G401 (cell line): Measurements from ENCODE around the gene PLEKHN1. TPM values are rescaled to one million over a fixed set of nuclear protein-coding genes. Genes with fewer than 3 reads are reported as not detected.
"Not testable (repeated sequence)": the region's sequence is repeated elsewhere in the genome, so short reads cannot be mapped to it uniquely, and the experiment has no call there.

Source experiments
- DNase-seq: peaks from one replicate; pipeline ENCODE4 v3.0.0-alpha.2; 2015; ENCODE audit warnings: low spot score
- in situ Hi-C: cut with HindIII; loops from 2 replicates; pipeline ENCODE4 v1.10.0; 2016; ENCODE audit warnings: low sequenced_read_pairs, mixed read lengths
- total RNA-seq: library from RNA; depleted of rRNA; stranded (reverse); fragments of >200 nt; shearing (Covaris generic); gene quantifications from 2 replicates; pipeline ENCODE4 v1.2.3, GENCODE V29; 2014

PLEKHN1 gene
- total RNA-seq, 1 experiment from 2014 or later = 5.5 TPM

GRCh38 chr1:971751-972506 is 5.6 kb downstream of the PLEKHN1 start:
- in situ Hi-C loops = no loop called here

GRCh38 chr1:972726-973458 is 6.6 kb downstream of the PLEKHN1 start:
- in situ Hi-C loops = no loop called here
- no peak for DNase-seq

More at GRCh38 chr1:971751-972506, 5.6 kb downstream of the PLEKHN1 start:
- DNase-seq = no peak

GRCh38 chr1:973459-974292 is 7.4 kb downstream of the PLEKHN1 start:
- in situ Hi-C loops = no loop called here

GRCh38 chr1:974293-974640 is 8.0 kb downstream of the PLEKHN1 start:
- no peak for DNase-seq
- in situ Hi-C loops = no loop called here

More at GRCh38 chr1:973459-974292, 7.4 kb downstream of the PLEKHN1 start:
- DNase-seq = no peak

GRCh38 chr1:974687-975328 is 8.5 kb downstream of the PLEKHN1 start:
- in situ Hi-C loops = no loop called here
- no peak for DNase-seq

- in situ Hi-C loops = no loop called here
Observed at GRCh38 chr1:975365-975764, 9.1 kb downstream of the PLEKHN1 start.

GRCh38 chr1:975896-976683 is 9.8 kb downstream of the PLEKHN1 start:
- in situ Hi-C loops = no loop called here
- DNase-seq = peak; percentile 34

More at GRCh38 chr1:975365-975764, 9.1 kb downstream of the PLEKHN1 start:
- DNase-seq = no peak

- DNase-seq, in situ Hi-C loops: not testable (repeated sequence)
Observed at GRCh38 chr1:976791-977190, 10.5 kb downstream of the PLEKHN1 start.

- DNase-seq = no peak
- in situ Hi-C loops = no loop called here
Observed at GRCh38 chr1:978069-978834, 12.0 kb downstream of the PLEKHN1 start.

GRCh38 chr1:978835-979743 is 12.8 kb downstream of the PLEKHN1 start:
- no peak for DNase-seq
- in situ Hi-C loops = no loop called here

- in situ Hi-C loops = no loop called here
Observed at GRCh38 chr1:979744-980072, 13.4 kb downstream of the PLEKHN1 start.

GRCh38 chr1:980137-980571 is 13.9 kb downstream of the PLEKHN1 start:
- in situ Hi-C loops = no loop called here
- no peak for DNase-seq

More at GRCh38 chr1:979744-980072, 13.4 kb downstream of the PLEKHN1 start:
- DNase-seq = no peak

- no peak for DNase-seq
- in situ Hi-C loops = no loop called here
Observed at GRCh38 chr1:980602-981395, 14.5 kb downstream of the PLEKHN1 start.

GRCh38 chr1:981491-981954 is 15.2 kb downstream of the PLEKHN1 start:
- no peak for DNase-seq
- in situ Hi-C loops = no loop called here

GRCh38 chr1:981955-982558 is 15.8 kb downstream of the PLEKHN1 start, which contains the start of gene PERM1:
Gene PERM1, minus strand, starts transcription at chr1:982093. Its CDS starts 1,064 bp downstream, at chr1:981029.
- in situ Hi-C loops = no loop called here
- no peak for DNase-seq
